ENCODE results near the gene KCTD11.

KCTD11 gene

GRCh38 chr17:7382901-7383300 is 30.9 kb downstream of the KCTD11 start:
- DNase-seq = no peak

- DNase-seq = no peak
Observed at GRCh38 chr17:7383371-7383741, 31.4 kb downstream of the KCTD11 start.

GRCh38 chr17:7383742-7384488 is 32.0 kb downstream of the KCTD11 start:
- no peak for DNase-seq

GRCh38 chr17:7384489-7385081 is 32.6 kb downstream of the KCTD11 start:
- no peak for DNase-seq

- DNase-seq = no peak
Observed at GRCh38 chr17:7388856-7389255, 36.9 kb downstream of the KCTD11 start.

GRCh38 chr17:7389924-7390910 is 38.3 kb downstream of the KCTD11 start:
- DNase-seq = no peak

- DNase-seq = no peak
Observed at GRCh38 chr17:7391307-7391706, 39.3 kb downstream of the KCTD11 start.

GRCh38 chr17:7392696-7393612 is 41.0 kb downstream of the KCTD11 start:
- no peak for DNase-seq

GRCh38 chr17:7393613-7394451 is 41.9 kb downstream of the KCTD11 start:
- no peak for DNase-seq

- peak; percentile 7 for DNase-seq
Observed at GRCh38 chr17:7394452-7395191, 42.7 kb downstream of the KCTD11 start, which contains the start of gene PLSCR3. Gene PLSCR3, minus strand, starts transcription at chr17:7394525. Its CDS starts 415 bp downstream, at chr17:7394110.

GRCh38 chr17:7396147-7396546 is 44.2 kb downstream of the KCTD11 start:
- DNase-seq = no peak

- DNase-seq = no peak
Observed at GRCh38 chr17:7398612-7399011, 46.6 kb downstream of the KCTD11 start.

GRCh38 chr17:7403043-7403726 is 51.2 kb downstream of the KCTD11 start:
- DNase-seq = no peak

GRCh38 chr17:7403727-7403976 is 51.7 kb downstream of the KCTD11 start:
- no peak for DNase-seq

GRCh38 chr17:7403977-7404736 is 52.2 kb downstream of the KCTD11 start, which contains the start of gene TMEM256:
Gene TMEM256, minus strand, starts transcription at chr17:7404097. Its CDS starts 13 bp downstream, at chr17:7404084.
- DNase-seq = peak; percentile 72
